BJ (cell line): Measurements from ENCODE around the gene FCHO2. TPM values are rescaled to one million over a fixed set of nuclear protein-coding genes. Genes with fewer than 3 reads are reported as not detected.

Source experiments
- CTCF ChIA-PET: fragments of 350-600 bp; formaldehyde crosslinking; extraction: SDS; loops from one replicate; lab custom pipeline; 2021; ENCODE audit warnings: antibody characterized with exemption, inconsistent platforms; lab: Yijun Ruan, JAX
- POLR2A ChIA-PET: fragments of 300-600 bp; sonication (Branson Sonifier 250); formaldehyde crosslinking; extraction: SDS; loops from one replicate; lab custom pipeline; 2021; ENCODE audit warnings: antibody characterized with exemption; lab: Charles Lee
- DNase-seq: peaks from one replicate; pipeline ENCODE4 v3.0.0-alpha.2; 2011; ENCODE audit warnings: low read depth
- H3K27me3 ChIP-seq: 2 replicates; pipeline ENCODE4 v1.6.0; 2011; ENCODE audit warnings: low read length; ENCODE audit not compliant: control insufficient read depth, insufficient read depth
- H3K36me3 ChIP-seq: 2 replicates; pipeline ENCODE4 v1.5.1; 2011; ENCODE audit warnings: low read length; ENCODE audit not compliant: control insufficient read depth, insufficient read depth
- H3K4me3 ChIP-seq: 2 replicates; pipeline ENCODE4 v1.5.1; 2011; ENCODE audit warnings: low read depth, mild to moderate bottlenecking, control low read depth, low read length
- CTCF ChIP-seq: IDR thresholded peaks from 2 replicates; pipeline ENCODE4 v1.5.1; 2011; ENCODE audit warnings: low read depth, mild to moderate bottlenecking, control low read depth, inconsistent platforms, low read length, moderate library complexity; ENCODE audit not compliant: insufficient read depth
- polyA plus RNA-seq: library from polyadenylated mRNA; depleted of rRNA; stranded (reverse); fragments of >200 nt; gene quantifications from 2 replicates; pipeline ENCODE4 v1.2.3, GENCODE V29; 2011

Gene FCHO2
- polyA plus RNA-seq, 1 experiment = 15.7 TPM

GRCh38 chr5:73126957-73127356 is 171.1 kb downstream of the FCHO2 start:
- H3K4me3 ChIP-seq = no peak overlapping the region
- TF ChIP-seq CTCF = no peak
- CTCF ChIA-PET = interaction anchor here (1.3 to 1.6 kb wide), 2 partner anchors 8 to 328 kb away, joined by 3 read pairs; no protein-coding TSS in a partner anchor

GRCh38 chr5:73129143-73129542 is 173.3 kb downstream of the FCHO2 start:
- Histone ChIP-seq H3K4me3 (no peak overlapping the region), H3K36me3 (no peaks in the 10 kb centered on the region), H3K27me3 (no peaks in the 10 kb centered on the region)
- ChIA-PET POLR2A (no interaction called here), CTCF (no interaction called here)
- TF ChIP-seq CTCF = no peak
- DNase-seq = no peak

More at GRCh38 chr5:73126957-73127356, 171.1 kb downstream of the FCHO2 start:
- H3K36me3 ChIP-seq = no peaks in the 10 kb centered on the region
- POLR2A ChIA-PET = no interaction called here
- DNase-seq = no peak
- H3K27me3 ChIP-seq = no peaks in the 10 kb centered on the region

GRCh38 chr5:73130811-73131210 is 175.0 kb downstream of the FCHO2 start:
- no peak for TF ChIP-seq CTCF
- no peaks in the 10 kb centered on the region for H3K27me3 ChIP-seq
- ChIA-PET CTCF (interaction anchor here (1.0 to 1.6 kb wide), 3 partner anchors 21 to 320 kb away, joined by 3 to 5 read pairs (median 3); no protein-coding TSS in a partner anchor), POLR2A (no interaction called here)
- no peak overlapping the region for H3K4me3 ChIP-seq
- no peaks in the 10 kb centered on the region for H3K36me3 ChIP-seq
- DNase-seq = no peak

- ChIA-PET CTCF (interaction anchor here (1.0 to 1.6 kb wide), 5 partner anchors 20 to 319 kb away, joined by 3 to 5 read pairs (median 3); no protein-coding TSS in a partner anchor), POLR2A (no interaction called here)
- Histone ChIP-seq H3K36me3 (no peaks in the 10 kb centered on the region), H3K27me3 (no peaks in the 10 kb centered on the region), H3K4me3 (no peak overlapping the region)
- DNase-seq = no peak
- TF ChIP-seq CTCF = no peak
These were observed 176.0 kb downstream of the FCHO2 start for GRCh38 chr5:73131711-73132425.

- Histone ChIP-seq H3K27me3 (no peaks in the 10 kb centered on the region), H3K4me3 (no peak overlapping the region), H3K36me3 (no peaks in the 10 kb centered on the region)
- TF ChIP-seq CTCF = no peak
- DNase-seq = no peak
- ChIA-PET POLR2A (no interaction called here), CTCF (interaction anchor here (0.9 to 1.6 kb wide), 6 partner anchors 11 to 85 kb away, joined by 3 to 4 read pairs (median 3); no protein-coding TSS in a partner anchor)
These were observed 176.9 kb downstream of the FCHO2 start for GRCh38 chr5:73132759-73133158.
